ENCODE results near the gene SMOC2. TPM values are rescaled to one million over a fixed set of nuclear protein-coding genes. Genes with fewer than 3 reads are reported as not detected.

The SMOC2 gene
- total and polyA plus RNA-seq, 12 donors = 6.6 to 39.1 (median 17.6) TPM

- Histone ChIP-seq H3K4me3 (no peak overlapping the region), H3K27me3 (peaks cover 0 to 3% (median 0%) of the 10 kb centered on the region in 7 donors), H3K27ac (no peak overlapping the region), H3K36me3 (no peaks in the 10 kb centered on the region), H3K9me3 (no peaks in the 10 kb centered on the region), H3K4me1 (no peaks in the 10 kb centered on the region)
- ATAC-seq = no peak
- intact Hi-C loops (cut with DNase I) = no loop called here
- 88 to 89% methylated on average over 11 of the region's 11 CpGs for WGBS, 2 donors
- DNase-seq = no peak
- no peak for TF ChIP-seq CTCF (IDR thresholded peaks at IDR 0.05)
These were observed 274.9 kb downstream of the SMOC2 start for GRCh38 chr6:168715643-168716481.

- Histone ChIP-seq H3K4me1 (no peaks in the 10 kb centered on the region), H3K27ac (no peak overlapping the region), H3K9me3 (no peaks in the 10 kb centered on the region), H3K36me3 (no peaks in the 10 kb centered on the region), H3K4me3 (no peak overlapping the region), H3K27me3 (peaks cover 0 to 3% (median 0%) of the 10 kb centered on the region in 7 donors)
- DNase-seq (no peak), ATAC-seq (no peak)
- TF ChIP-seq CTCF (IDR thresholded peaks at IDR 0.05) = no peak
- 89 to 93% methylated on average over 7 of the region's 7 CpGs for WGBS, 2 donors
- intact Hi-C loops (cut with DNase I) = no loop called here
These were observed 275.6 kb downstream of the SMOC2 start for GRCh38 chr6:168716581-168716980.

- Histone ChIP-seq H3K4me1 (no peaks in the 10 kb centered on the region), H3K27ac (no peak overlapping the region), H3K9me3 (no peaks in the 10 kb centered on the region), H3K27me3 (peaks cover 0 to 3% (median 0%) of the 10 kb centered on the region in 7 donors), H3K4me3 (no peak overlapping the region), H3K36me3 (no peaks in the 10 kb centered on the region)
- DNase-seq (no peak), ATAC-seq (no peak)
- intact Hi-C loops (cut with DNase I) = no loop called here
- WGBS, 2 donors = 92 to 94% methylated on average over 22 of the region's 22 CpGs
- no peak for TF ChIP-seq CTCF (IDR thresholded peaks at IDR 0.05)
These were observed 276.5 kb downstream of the SMOC2 start for GRCh38 chr6:168717491-168717890.

Other genes starting within 250 kb of the SMOC2 start
- gene DACT2, start 121.4 kb upstream of the SMOC2 start, total RNA-seq = 1 to 10 TPM in 2 of 10 donors, under 1 TPM in 8; 0.09 to 1.5 (median 0.66) TPM
- gene DACT2, start 121.4 kb upstream of the SMOC2 start, polyA plus RNA-seq = under 1 TPM; 0.29 to 0.38 TPM